GM23338 (cell line): ENCODE measurements around the gene ABCB8. TPM values are rescaled to one million over a fixed set of nuclear protein-coding genes. Genes with fewer than 3 reads are reported as not detected.

Experiments
- ATAC-seq: fragments of 200-7000 bp; cut with Tn5 transposase; 3 replicates; pipeline ENCODE4 v1.9.1; 2020
- DNase-seq: peaks from one replicate; pipeline ENCODE4 v3.0.0-alpha.2; 2015; ENCODE audit warnings: low spot score
- H2AFZ ChIP-seq: fragments of 200-600 bp; sonication (generic); 2 replicates; pipeline ENCODE4 v1.8.0; 2016; ENCODE audit warnings: antibody characterized with exemption, mild to moderate bottlenecking, moderate library complexity
- H3F3A ChIP-seq: fragments of 200-600 bp; sonication (generic); replicated peaks from 2 replicates; pipeline ENCODE4 v1.8.0; 2017; ENCODE audit warnings: antibody characterized with exemption, mixed run types, low read depth
- H3K27ac ChIP-seq: fragments of 200-600 bp; sonication (generic); 2 replicates; pipeline ENCODE4 v1.6.1; 2016; ENCODE audit warnings: low read depth
- H3K27me3 ChIP-seq: fragments of 200-600 bp; sonication (generic); 2 replicates; pipeline ENCODE4 v1.8.0; 2016; ENCODE audit warnings: mild to moderate bottlenecking, mixed run types, moderate library complexity; ENCODE audit not compliant: insufficient read depth
- H3K36me3 ChIP-seq: fragments of 200-600 bp; sonication (generic); 2 replicates; pipeline ENCODE4 v1.8.0; 2016; ENCODE audit warnings: mild to moderate bottlenecking; ENCODE audit not compliant: insufficient read depth
- H3K4me1 ChIP-seq: fragments of 200-600 bp; sonication (generic); 2 replicates; pipeline ENCODE4 v1.8.0; 2016; ENCODE audit warnings: mild to moderate bottlenecking, moderate library complexity; ENCODE audit not compliant: insufficient read depth
- H3K4me2 ChIP-seq: fragments of 200-600 bp; sonication (generic); 2 replicates; pipeline ENCODE4 v1.7.1; 2017; ENCODE audit warnings: mixed run types
- H3K4me3 ChIP-seq: fragments of 200-600 bp; sonication (generic); 2 replicates; pipeline ENCODE4 v1.6.1; 2016; ENCODE audit warnings: mixed run types
- H3K79me2 ChIP-seq: fragments of 200-600 bp; sonication (generic); replicated peaks from 2 replicates; pipeline ENCODE4 v1.8.0; 2017; ENCODE audit warnings: mild to moderate bottlenecking; ENCODE audit not compliant: insufficient read depth
- H3K9me2 ChIP-seq: fragments of 200-600 bp; sonication (generic); 2 replicates; pipeline ENCODE4 v1.8.0; 2017; ENCODE audit not compliant: insufficient read depth
- H4K20me1 ChIP-seq: fragments of 200-600 bp; sonication (generic); replicated peaks from 2 replicates; pipeline ENCODE4 v1.8.0; 2017; ENCODE audit warnings: mild to moderate bottlenecking; ENCODE audit not compliant: insufficient read depth
- H3K27ac Mint-ChIP-seq: 2 replicates; pipeline ENCODE4 v1.8.0; 2020; ENCODE audit warnings: inconsistent platforms, mild to moderate bottlenecking, moderate library complexity, mixed read lengths
- H3K27me3 Mint-ChIP-seq: 3 replicates; pipeline ENCODE4 v1.8.0; 2022; ENCODE audit warnings: low read depth, mild to moderate bottlenecking, moderate library complexity, mixed read lengths, inconsistent platforms; ENCODE audit not compliant: insufficient read depth, poor library complexity
- H3K36me3 Mint-ChIP-seq: 3 replicates; pipeline ENCODE4 v1.8.0; 2021; ENCODE audit warnings: low read depth, mild to moderate bottlenecking, inconsistent platforms, moderate library complexity, mixed read lengths
- H3K4me1 Mint-ChIP-seq: 3 replicates; pipeline ENCODE4 v1.8.0; 2020; ENCODE audit warnings: mild to moderate bottlenecking, inconsistent platforms, mixed read lengths
- H3K4me3 Mint-ChIP-seq: 3 replicates; pipeline ENCODE4 v1.8.0; 2021; ENCODE audit warnings: moderate library complexity, mild to moderate bottlenecking, inconsistent platforms, mixed read lengths
- H3K9me3 Mint-ChIP-seq: 3 replicates; pipeline ENCODE4 v1.8.0; 2020; ENCODE audit warnings: moderate library complexity, mild to moderate bottlenecking, inconsistent platforms, mixed read lengths
- CTCF ChIP-seq, 2 experiments: fragments of 200-600 bp in 1 of 2; sonication (generic) in 1 of 2; conservative IDR thresholded peaks; 2 replicates each; pipeline versions ENCODE4 v1.5.1 to v1.6.1; 2016 to 2017; ENCODE audit warnings: antibody characterized with exemption in 2 of 2, low read depth in 2 of 2, mild to moderate bottlenecking in 2 of 2, moderate library complexity in 1 of 2
- EZH2phosphoT487 ChIP-seq: fragments of 200-600 bp; sonication (generic); IDR thresholded peaks from one replicate; pipeline ENCODE4 v1.8.1; 2018; ENCODE audit warnings: antibody characterized with exemption; ENCODE audit not compliant: unreplicated experiment
- STAT1 ChIP-seq: IDR thresholded peaks from one replicate; pipeline ENCODE4 v1.6.1; 2016; ENCODE audit warnings: antibody characterized with exemption; ENCODE audit not compliant: unreplicated experiment
- ZNF331 ChIP-seq: fragments of 250-450 bp; sonication (Bioruptor Pico); IDR thresholded peaks from 2 replicates; pipeline ENCODE4 v1.5.0; 2020; ENCODE audit warnings: low read depth, mild to moderate bottlenecking, moderate library complexity
- polyA plus RNA-seq: library from polyadenylated mRNA; unstranded; fragments of >200 nt; fragmentation: Nextera tagmentation; extraction: Ambion mirVana; gene quantifications from 2 replicates; pipeline ENCODE4 v1.2.1, GENCODE V29; 2016
- total RNA-seq: library from RNA; depleted of rRNA; stranded (reverse); fragments of >200 nt; shearing (Covaris generic); gene quantifications from 2 replicates; pipeline ENCODE4 v1.2.3, GENCODE V29; 2014

ABCB8 gene
- total and polyA plus RNA-seq, 2 experiments from 2014 or later, result 11.4 to 27.1 TPM

- ATAC-seq (no peak), DNase-seq (no peak)
- H3K36me3 Mint-ChIP-seq, result no peaks in the 10 kb centered on the region
- Histone ChIP-seq H3K36me3 (no peaks in the 10 kb centered on the region), H3K4me2 (peak overlapping the region; percentile 94), H3K79me2 (0 out of 2 replicates have a peak, but pooled peaks cover 3% of the 10 kb centered on the region), H3F3A (peaks cover 6% of the 10 kb centered on the region; the same call in 1 of the 2 replicates), H3K27me3 (peaks cover 35% of the 10 kb centered on the region), H3K9me2 (no peaks in the 10 kb centered on the region), H2AFZ (no peak overlapping the region), H3K27ac (no peak overlapping the region), H4K20me1 (no peaks in the 10 kb centered on the region; the same call in 1 of the 2 replicates), H3K4me3 (peak overlapping the region; percentile 99; the same call in 1 of the 2 replicates), H3K4me1 (peaks cover 23% of the 10 kb centered on the region)
- peak overlapping the region; percentile 86 for H3K4me3 Mint-ChIP-seq
- H3K27ac Mint-ChIP-seq, result no peak overlapping the region
- H3K4me1 Mint-ChIP-seq, result peaks cover 37% of the 10 kb centered on the region
- peaks cover 39% of the 10 kb centered on the region for H3K27me3 Mint-ChIP-seq
- no peaks in the 10 kb centered on the region for H3K9me3 Mint-ChIP-seq
- TF ChIP-seq EZH2phosphoT487 (no peak), ZNF331 (CRISPR knock-in tag) (no peak), CTCF (conservative IDR thresholded peaks at IDR 0.05; ENCODE audit: low read depth in 2 of 2) (0 out of 4 replicates have a peak, but pooled peaks of 1 of the 2 experiments have one; percentile 7)
These were observed 28.0 kb downstream of the ABCB8 start for GRCh38 chr7:151056283-151056665.

GRCh38 chr7:151056666-151057505, 28.6 kb downstream of the ABCB8 start:
- Histone ChIP-seq H2AFZ (peak overlapping the region; percentile 72; the same call in 1 of the 2 replicates), H3K27me3 (peaks cover 36% of the 10 kb centered on the region), H3K4me2 (peak overlapping the region; percentile 94), H3K79me2 (0 out of 2 replicates have a peak, but pooled peaks cover 3% of the 10 kb centered on the region), H3K4me1 (peaks cover 29% of the 10 kb centered on the region), H3K36me3 (no peaks in the 10 kb centered on the region), H3K27ac (no peak overlapping the region), H3K4me3 (peak overlapping the region; percentile 99), H3F3A (peaks cover 12% of the 10 kb centered on the region), H3K9me2 (no peaks in the 10 kb centered on the region), H4K20me1 (no peaks in the 10 kb centered on the region; the same call in 1 of the 2 replicates)
- peaks cover 43% of the 10 kb centered on the region for H3K4me1 Mint-ChIP-seq
- ATAC-seq, result peak; percentile 8
- H3K4me3 Mint-ChIP-seq, result peak overlapping the region; percentile 86
- DNase-seq, result peak; percentile 76
- no peak overlapping the region for H3K27ac Mint-ChIP-seq
- H3K36me3 Mint-ChIP-seq, result no peaks in the 10 kb centered on the region
- peak; percentile 24 to 29 for TF ChIP-seq CTCF (conservative IDR thresholded peaks at IDR 0.05; ENCODE audit: low read depth in 2 of 2)
- no peak for TF ChIP-seq STAT1
- H3K27me3 Mint-ChIP-seq, result peaks cover 40% of the 10 kb centered on the region
- H3K9me3 Mint-ChIP-seq, result no peaks in the 10 kb centered on the region
